Smooth muscle cell of trachea (primary cell): ENCODE results near the gene MPI. TPM values are rescaled to one million over a fixed set of nuclear protein-coding genes. Genes with fewer than 3 reads are reported as not detected.

Experiments used
- total RNA-seq: library from RNA; depleted of rRNA; stranded (reverse); fragments of >200 nt; gene quantifications from 2 replicates; pipeline ENCODE4 v1.2.1, GENCODE V29; 2014

Gene MPI
- total RNA-seq: 55.3 and 97.9 TPM in 2 replicates

GRCh38 chr15:74889883-74890664, at the start of gene MPI:
MPI (plus strand) TSS chr15:74890042; CDS start chr15:74890074, 32 bp downstream.

GRCh38 chr15:74842581-74843444, 47.0 kb upstream of the MPI start, which contains the start of gene ULK3:
ULK3 (minus strand) TSS chr15:74843156; CDS start chr15:74843105, 51 bp downstream.

GRCh38 chr15:74873036-74873755, 16.6 kb upstream of the MPI start, which contains the start of gene SCAMP2:
SCAMP2 (minus strand) TSS chr15:74873365; CDS start chr15:74873255, 110 bp downstream.

DNA sequence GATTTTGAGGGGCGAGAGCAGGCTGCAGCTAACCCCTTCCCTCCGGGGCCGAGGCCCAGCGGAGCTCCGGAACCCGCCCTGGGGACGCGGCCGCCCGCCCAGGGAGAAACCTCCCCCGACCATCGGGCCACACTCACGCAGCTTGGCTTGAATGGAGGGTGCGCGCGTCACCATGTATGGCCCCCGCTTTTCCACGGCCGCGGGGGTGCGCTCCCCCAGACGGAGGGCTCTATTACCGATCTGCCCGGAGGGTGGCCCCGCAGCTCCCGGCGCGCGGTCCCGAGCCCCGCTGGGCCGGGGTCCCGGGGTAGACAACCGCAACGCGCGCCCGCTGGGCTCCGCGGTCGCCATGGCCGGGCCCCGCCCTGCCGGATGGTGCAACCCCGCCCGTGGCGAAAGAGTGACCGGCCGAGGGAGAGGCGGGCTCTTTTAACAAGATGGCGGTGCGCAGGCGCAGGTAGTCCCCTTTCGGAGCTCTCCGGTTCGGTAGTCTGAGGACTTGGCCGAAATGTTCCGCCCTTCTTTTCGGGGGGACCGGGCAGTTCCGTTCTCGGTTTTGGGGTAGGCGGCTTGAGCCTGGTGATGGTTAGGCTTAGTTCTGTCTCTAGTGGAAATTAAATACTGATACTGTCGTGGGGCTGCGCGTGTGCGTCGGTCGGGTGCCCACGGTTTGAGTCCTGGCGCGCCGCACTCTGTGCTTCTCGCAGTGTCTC, 16.8 kb downstream of the MPI start, which contains the start of gene FAM219B:
Gene FAM219B (minus strand): TSS at position 402 of the 713 bp plus-strand sequence. CDS start 51 bp downstream, at position 351.

GRCh38 chr15:74937590-74938371, 47.9 kb downstream of the MPI start, which contains the start of gene COX5A:
COX5A (minus strand) TSS chr15:74938073; CDS start chr15:74938014, 59 bp downstream.

Other genes starting within 250 kb of the MPI start
- 12.8 and 15.5 TPM in 2 replicates for gene EDC3, start 194.0 kb upstream of the MPI start, total RNA-seq
- gene CYP1A1, start 164.5 kb upstream of the MPI start, total RNA-seq: 1.3 TPM in 1 of 2 replicates, not detected in the other
- not detected in 2 replicates for gene CYP1A2, start 141.2 kb upstream of the MPI start, total RNA-seq
- 24.4 and 30.9 TPM in 2 replicates for gene CSK, start 108.0 kb upstream of the MPI start, total RNA-seq
- 0.15 TPM in 1 of 2 replicates, not detected in the other for gene LMAN1L, start 77.2 kb upstream of the MPI start, total RNA-seq
- not detected in 2 replicates for gene CPLX3, start 63.4 kb upstream of the MPI start, total RNA-seq
- 13.7 and 19.2 TPM in 2 replicates for gene ULK3, start 46.9 kb upstream of the MPI start, total RNA-seq
- 20.1 and 26.1 TPM in 2 replicates for gene SCAMP2, start 16.7 kb upstream of the MPI start, total RNA-seq
- gene FAM219B, start 16.8 kb downstream of the MPI start, total RNA-seq: 43.1 and 59.2 TPM in 2 replicates
- gene COX5A, start 48.0 kb downstream of the MPI start, total RNA-seq: 28.6 and 59.9 TPM in 2 replicates
- gene RPP25, start 66.7 kb downstream of the MPI start, total RNA-seq: 2.0 and 6.3 TPM in 2 replicates
- gene SCAMP5, start 105.5 kb downstream of the MPI start, total RNA-seq: 0.15 and 2.2 TPM in 2 replicates
- gene PPCDC, start 133.5 kb downstream of the MPI start, total RNA-seq: 9.2 and 10.3 TPM in 2 replicates